Mesenchymal stem cell (in vitro differentiated cells and primary cell): ENCODE data around the gene STAB2.
A peak's percentile ranks its signal among the peaks of the same experiment; 100 is the strongest.

Experiments
- DNase-seq: peaks from one replicate; pipeline ENCODE4 v3.0.0-alpha.2; 2013
- H2AFZ ChIP-seq: one replicate; pipeline ENCODE4 v1.6.1; 2013; ENCODE audit warnings: low read depth, mild to moderate bottlenecking, control low read depth, inconsistent platforms, low read length, moderate library complexity
- H2AK5ac ChIP-seq: 2 replicates; pipeline ENCODE4 v1.6.1; 2013; ENCODE audit warnings: low read length, moderate library complexity, mild to moderate bottlenecking, inconsistent platforms; ENCODE audit not compliant: severe bottlenecking
- H2BK120ac ChIP-seq: one replicate; pipeline ENCODE4 v1.6.1; 2013; ENCODE audit warnings: low read depth, mild to moderate bottlenecking, inconsistent platforms, low read length, moderate library complexity
- H2BK12ac ChIP-seq, 2 experiments: one replicate each; pipeline ENCODE4 v1.6.1; 2013; ENCODE audit warnings: inconsistent platforms in 2 of 2, low read length in 2 of 2, mild to moderate bottlenecking in 2 of 2, moderate library complexity in 2 of 2, control low read depth in 1 of 2
- H2BK15ac ChIP-seq: one replicate; pipeline ENCODE4 v1.6.1; 2013; ENCODE audit warnings: mild to moderate bottlenecking, low read depth, inconsistent platforms; ENCODE audit not compliant: poor library complexity, severe bottlenecking
- H2BK5ac ChIP-seq: 2 replicates; pipeline ENCODE4 v1.6.1; 2013; ENCODE audit warnings: low read depth, mild to moderate bottlenecking, low read length, control low read depth, inconsistent platforms; ENCODE audit not compliant: poor library complexity, severe bottlenecking
- H3K14ac ChIP-seq, 2 experiments: one replicate each; pipeline ENCODE4 v1.6.1; 2013; ENCODE audit warnings: inconsistent platforms in 2 of 2, low read length in 2 of 2, control low read depth in 1 of 2, mild to moderate bottlenecking in 1 of 2, moderate library complexity in 1 of 2
- H3K18ac ChIP-seq, 2 experiments: one replicate each; pipeline ENCODE4 v1.6.1; 2013; ENCODE audit warnings: inconsistent platforms in 2 of 2, low read length in 2 of 2, control low read depth in 1 of 2, low read depth in 1 of 2, mild to moderate bottlenecking in 1 of 2
- H3K23ac ChIP-seq, 2 experiments: one replicate each; pipeline ENCODE4 v1.6.1; 2013; ENCODE audit warnings: inconsistent platforms in 2 of 2, low read length in 2 of 2, mild to moderate bottlenecking in 2 of 2, moderate library complexity in 2 of 2, control low read depth in 1 of 2
- H3K27ac ChIP-seq: 2 replicates; pipeline ENCODE4 v1.5.1; 2013; ENCODE audit warnings: mild to moderate bottlenecking, moderate library complexity, low read length, control low read depth, inconsistent platforms; ENCODE audit not compliant: poor library complexity, severe bottlenecking
- H3K27me3 ChIP-seq, 2 experiments: 2 replicates each; pipeline versions ENCODE4 v1.6.1 to v1.7.0; 2013; ENCODE audit warnings: low read length in 2 of 2, mild to moderate bottlenecking in 2 of 2, moderate library complexity in 2 of 2, control low read depth in 1 of 2, inconsistent platforms in 1 of 2; ENCODE audit not compliant: control insufficient read depth in 1 of 2, insufficient read depth in 1 of 2
- H3K36me3 ChIP-seq, 2 experiments: 2 replicates each; pipeline versions ENCODE4 v1.6.1 to v1.7.0; 2013; ENCODE audit warnings: low read length in 2 of 2, control low read depth in 1 of 2, inconsistent platforms in 1 of 2, low read depth in 1 of 2, mild to moderate bottlenecking in 1 of 2; ENCODE audit not compliant: insufficient read depth in 2 of 2, control insufficient read depth in 1 of 2
- H3K4ac ChIP-seq, 2 experiments: one replicate each; pipeline ENCODE4 v1.6.1; 2013; ENCODE audit warnings: inconsistent platforms in 2 of 2, low read length in 2 of 2, mild to moderate bottlenecking in 2 of 2, moderate library complexity in 2 of 2, control low read depth in 1 of 2, low read depth in 1 of 2
- H3K4me1 ChIP-seq: 2 replicates; pipeline ENCODE4 v1.6.1; 2013; ENCODE audit warnings: low read depth, low read length, control low read depth; ENCODE audit not compliant: control insufficient read depth, insufficient read depth
- H3K4me2 ChIP-seq: 2 replicates; pipeline ENCODE4 v1.6.1; 2013; ENCODE audit warnings: low read length, mild to moderate bottlenecking, inconsistent platforms; ENCODE audit not compliant: poor library complexity, severe bottlenecking
- H3K4me3 ChIP-seq, 2 experiments: 2 replicates each; pipeline versions ENCODE4 v1.5.1 to v1.7.0; 2013; ENCODE audit warnings: low read length in 2 of 2, mild to moderate bottlenecking in 2 of 2, control low read depth in 1 of 2, low read depth in 1 of 2; ENCODE audit not compliant: insufficient read depth in 1 of 2
- H3K79me1 ChIP-seq: replicated peaks from 2 replicates; pipeline ENCODE4 v1.6.1; 2013; ENCODE audit warnings: mild to moderate bottlenecking, control low read depth, low read length, inconsistent platforms; ENCODE audit not compliant: poor library complexity, severe bottlenecking
- H3K9ac ChIP-seq: 2 replicates; pipeline ENCODE4 v1.7.0; 2013; ENCODE audit warnings: mild to moderate bottlenecking, low read length, moderate library complexity
- H3K9me3 ChIP-seq: 2 replicates; pipeline ENCODE4 v1.7.0; 2013; ENCODE audit warnings: mild to moderate bottlenecking, low read length; ENCODE audit not compliant: control insufficient read depth
- H4K8ac ChIP-seq: one replicate; pipeline ENCODE4 v1.6.1; 2013; ENCODE audit warnings: inconsistent platforms, mild to moderate bottlenecking, low read length, moderate library complexity
- H4K91ac ChIP-seq: one replicate; pipeline ENCODE4 v1.6.1; 2013; ENCODE audit warnings: mild to moderate bottlenecking, low read length, inconsistent platforms
- WGBS: methylation state at CpG from one replicate; pipeline ENCODE4 v1.1.7; 2013; ENCODE audit warnings: mixed read lengths; 5-methylcytosine and 5-hydroxymethylcytosine counted together

The STAB2 gene

GRCh38 chr12:103632554-103633216, 45.6 kb downstream of the STAB2 start:
- Histone ChIP-seq H2AFZ (no peak overlapping the region), H3K79me1 (no peaks in the 10 kb centered on the region), H3K4me3 (no peak overlapping the region), H4K8ac (no peak overlapping the region), H2BK15ac (no peak overlapping the region), H3K9me3 (no peaks in the 10 kb centered on the region), H3K14ac (no peak overlapping the region), H3K4me2 (no peak overlapping the region), H3K27me3 (peaks cover under 1 to 3% of the 10 kb centered on the region in 2 experiments), H2BK5ac (no peak overlapping the region), H3K9ac (no peak overlapping the region), H3K18ac (no peak overlapping the region), H2AK5ac (no peak overlapping the region), H2BK12ac (no peak overlapping the region), H3K4me1 (no peaks in the 10 kb centered on the region), H4K91ac (no peak overlapping the region), H3K36me3 (no peaks in the 10 kb centered on the region), H3K4ac (no peak overlapping the region), H3K27ac (no peak overlapping the region), H2BK120ac (no peak overlapping the region), H3K23ac (no peak overlapping the region)
- WGBS, result 30% methylated on average over 13 of the region's 15 CpGs
- DNase-seq, result peak; percentile 42

- Histone ChIP-seq H3K23ac (no peak overlapping the region), H4K91ac (no peak overlapping the region), H3K18ac (no peak overlapping the region), H3K4ac (no peak overlapping the region), H2BK5ac (no peak overlapping the region), H3K36me3 (no peaks in the 10 kb centered on the region), H2AFZ (no peak overlapping the region), H3K27me3 (peaks cover 0 to 3% of the 10 kb centered on the region in 2 experiments), H3K4me2 (no peak overlapping the region), H2AK5ac (no peak overlapping the region), H2BK12ac (no peak overlapping the region), H3K4me1 (no peaks in the 10 kb centered on the region), H3K27ac (no peak overlapping the region), H4K8ac (no peak overlapping the region), H2BK15ac (no peak overlapping the region), H3K79me1 (no peaks in the 10 kb centered on the region), H3K9me3 (no peaks in the 10 kb centered on the region), H3K4me3 (no peak overlapping the region), H2BK120ac (no peak overlapping the region), H3K9ac (no peak overlapping the region), H3K14ac (no peak overlapping the region)
- 90% methylated on average over 4 of the region's 4 CpGs for WGBS
- DNase-seq, result no peak
These were observed 47.7 kb downstream of the STAB2 start for GRCh38 chr12:103634732-103635131.

GRCh38 chr12:103635419-103635818, 48.3 kb downstream of the STAB2 start:
- H4K91ac ChIP-seq, result no peak overlapping the region
- H3K14ac ChIP-seq, result no peak overlapping the region
- no peak overlapping the region for H3K18ac ChIP-seq
- H2BK12ac ChIP-seq, result no peak overlapping the region
- no peaks in the 10 kb centered on the region for H3K4me1 ChIP-seq
- H3K4ac ChIP-seq, result no peak overlapping the region
- H3K4me2 ChIP-seq, result no peak overlapping the region
- 87% methylated on average over 4 of the region's 4 CpGs for WGBS
- no peak overlapping the region for H2BK5ac ChIP-seq
- H3K27me3 ChIP-seq, result peaks cover 0 to 3% of the 10 kb centered on the region in 2 experiments
- no peaks in the 10 kb centered on the region for H3K36me3 ChIP-seq
- no peaks in the 10 kb centered on the region for H3K79me1 ChIP-seq
- H3K9ac ChIP-seq, result no peak overlapping the region
- H3K27ac ChIP-seq, result no peak overlapping the region
- H3K9me3 ChIP-seq, result no peaks in the 10 kb centered on the region
- H2AK5ac ChIP-seq, result no peak overlapping the region
- DNase-seq, result no peak
- no peak overlapping the region for H2BK120ac ChIP-seq
- no peak overlapping the region for H4K8ac ChIP-seq
- no peak overlapping the region for H3K23ac ChIP-seq
- H2BK15ac ChIP-seq, result no peak overlapping the region
- no peak overlapping the region for H2AFZ ChIP-seq
- no peak overlapping the region for H3K4me3 ChIP-seq

GRCh38 chr12:103637021-103637420, 49.9 kb downstream of the STAB2 start:
- no peak overlapping the region for H2BK12ac ChIP-seq

More at GRCh38 chr12:103637021-103637420, 49.9 kb downstream of the STAB2 start:
- Histone ChIP-seq H3K4me2 (no peak overlapping the region), H3K4ac (no peak overlapping the region), H2BK120ac (no peak overlapping the region), H3K79me1 (no peaks in the 10 kb centered on the region), H2AK5ac (no peak overlapping the region), H3K27ac (no peak overlapping the region), H4K8ac (no peak overlapping the region), H3K14ac (no peak overlapping the region), H3K27me3 (peaks cover 0 to 3% of the 10 kb centered on the region in 2 experiments), H3K4me3 (no peak overlapping the region), H3K23ac (no peak overlapping the region), H3K4me1 (no peaks in the 10 kb centered on the region), H2AFZ (no peak overlapping the region), H2BK15ac (no peak overlapping the region), H3K9me3 (no peaks in the 10 kb centered on the region), H4K91ac (no peak overlapping the region), H2BK5ac (no peak overlapping the region), H3K36me3 (no peaks in the 10 kb centered on the region), H3K18ac (no peak overlapping the region), H3K9ac (no peak overlapping the region)
- no peak for DNase-seq
- 86% methylated on average over 1 of the region's 7 CpGs for WGBS
